GF-D8 (cell line): ENCODE data around the gene RNPS1.
"Not testable (repeated sequence)": the region's sequence is repeated elsewhere in the genome, so short reads cannot be mapped to it uniquely, and the experiment has no call there.

Source experiments
- DNase-seq: peaks from one replicate; lab custom pipeline; 2025; lab: John Stamatoyannopoulos, UW

RNPS1 gene

DNA sequence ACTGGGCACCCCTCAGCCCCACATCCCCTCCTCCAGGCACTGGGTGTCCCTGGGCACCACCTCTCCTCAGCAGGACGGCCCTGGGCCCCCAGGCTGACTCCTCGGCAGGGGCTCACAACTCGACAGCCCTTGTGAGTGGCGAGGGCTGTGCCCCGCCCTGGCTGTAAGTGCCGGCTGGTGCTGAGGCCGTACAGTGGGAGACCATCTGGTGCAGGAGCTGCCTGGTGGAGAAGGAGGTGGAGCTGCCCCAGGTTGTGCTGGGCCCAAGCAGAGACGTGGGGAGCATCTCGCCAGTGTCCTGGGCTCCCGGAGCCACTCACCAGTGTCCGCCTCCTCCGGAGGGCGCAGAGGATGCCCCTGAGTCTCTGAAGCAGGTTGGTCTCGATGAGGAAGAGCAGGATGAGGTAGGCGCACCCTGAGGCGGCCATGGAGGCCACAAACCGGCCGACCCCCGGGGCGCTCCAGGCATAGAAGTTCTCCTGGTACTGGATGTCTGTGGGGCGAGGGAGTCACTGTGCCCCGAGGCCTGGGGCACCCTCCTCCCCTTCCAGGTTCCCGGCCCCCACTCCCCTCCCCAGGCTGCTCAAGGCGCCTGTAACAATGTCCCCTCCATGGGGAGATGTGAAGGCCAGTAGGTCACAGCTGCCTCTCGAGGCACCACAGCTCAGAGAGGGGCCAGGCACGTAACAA is 15.1 kb upstream of the RNPS1 start:
- DNase-seq, result no peak

DNA sequence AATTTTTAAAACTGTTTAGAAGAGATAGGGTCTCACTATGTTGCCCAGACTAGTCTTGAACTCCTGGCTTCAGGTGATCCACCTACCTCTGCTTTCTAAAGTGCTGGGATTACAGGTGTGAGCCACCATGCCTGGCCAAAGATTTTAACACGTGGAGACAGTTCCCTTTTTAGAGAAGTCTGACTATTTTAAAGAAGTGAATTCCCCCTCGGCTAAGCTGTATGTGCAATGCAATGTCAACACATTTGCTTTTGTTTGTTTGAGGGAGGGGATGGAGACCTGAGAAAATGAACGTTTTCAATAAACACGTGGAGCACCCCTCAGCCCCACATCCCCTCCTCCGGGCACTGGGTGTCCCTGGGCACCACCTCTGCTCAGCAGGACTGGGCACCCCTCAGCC is 14.3 kb upstream of the RNPS1 start:
- DNase-seq, result no peak

DNA sequence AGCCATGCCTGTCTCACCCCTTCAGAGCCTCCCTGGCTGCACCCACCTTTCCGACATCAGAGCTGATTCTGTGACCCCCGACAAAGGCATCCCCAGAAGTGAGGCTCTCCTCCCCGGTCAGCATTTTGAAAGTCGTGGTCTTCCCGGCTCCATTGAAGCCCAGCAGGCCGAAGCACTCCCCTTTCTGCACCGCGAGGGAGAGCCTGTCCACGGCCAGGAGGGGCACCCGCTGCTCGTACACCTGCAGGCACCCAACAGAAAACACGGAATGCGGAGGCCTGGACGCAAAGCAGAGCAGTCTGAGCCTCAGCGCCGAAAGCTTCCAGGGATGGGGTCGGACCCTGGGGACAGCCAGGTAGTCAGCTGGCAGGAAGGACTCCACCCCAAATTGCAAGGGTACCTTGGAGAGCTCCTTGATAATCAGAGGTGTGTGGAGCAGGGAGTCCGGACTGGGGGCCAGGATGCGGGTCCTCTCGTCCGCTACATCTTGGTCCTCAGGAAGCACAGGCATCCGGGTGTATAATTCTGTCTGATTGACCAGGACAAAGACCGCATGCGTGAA is 13.1 kb upstream of the RNPS1 start:
- DNase-seq, result no peak

DNA sequence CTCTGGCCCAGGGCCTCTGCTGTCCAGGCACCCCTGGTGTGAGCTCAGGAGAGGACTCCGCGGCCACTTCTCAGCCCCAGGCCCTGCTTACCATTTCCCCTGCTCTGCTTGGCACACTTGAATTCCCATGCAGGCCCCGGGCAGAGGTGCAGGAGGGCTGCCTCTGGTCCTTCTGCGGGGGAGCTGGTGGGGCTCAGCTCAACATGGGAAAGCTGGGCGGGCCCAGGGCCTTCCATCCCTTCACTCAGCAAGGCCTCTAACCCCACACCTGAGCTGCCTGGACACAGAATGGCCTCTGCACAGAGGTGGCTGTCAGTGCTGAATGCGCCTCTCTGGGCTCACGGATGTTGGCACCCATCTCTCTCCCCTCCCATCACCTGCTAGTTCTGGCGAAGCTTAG is 12.5 kb upstream of the RNPS1 start:
- no peak for DNase-seq

DNA sequence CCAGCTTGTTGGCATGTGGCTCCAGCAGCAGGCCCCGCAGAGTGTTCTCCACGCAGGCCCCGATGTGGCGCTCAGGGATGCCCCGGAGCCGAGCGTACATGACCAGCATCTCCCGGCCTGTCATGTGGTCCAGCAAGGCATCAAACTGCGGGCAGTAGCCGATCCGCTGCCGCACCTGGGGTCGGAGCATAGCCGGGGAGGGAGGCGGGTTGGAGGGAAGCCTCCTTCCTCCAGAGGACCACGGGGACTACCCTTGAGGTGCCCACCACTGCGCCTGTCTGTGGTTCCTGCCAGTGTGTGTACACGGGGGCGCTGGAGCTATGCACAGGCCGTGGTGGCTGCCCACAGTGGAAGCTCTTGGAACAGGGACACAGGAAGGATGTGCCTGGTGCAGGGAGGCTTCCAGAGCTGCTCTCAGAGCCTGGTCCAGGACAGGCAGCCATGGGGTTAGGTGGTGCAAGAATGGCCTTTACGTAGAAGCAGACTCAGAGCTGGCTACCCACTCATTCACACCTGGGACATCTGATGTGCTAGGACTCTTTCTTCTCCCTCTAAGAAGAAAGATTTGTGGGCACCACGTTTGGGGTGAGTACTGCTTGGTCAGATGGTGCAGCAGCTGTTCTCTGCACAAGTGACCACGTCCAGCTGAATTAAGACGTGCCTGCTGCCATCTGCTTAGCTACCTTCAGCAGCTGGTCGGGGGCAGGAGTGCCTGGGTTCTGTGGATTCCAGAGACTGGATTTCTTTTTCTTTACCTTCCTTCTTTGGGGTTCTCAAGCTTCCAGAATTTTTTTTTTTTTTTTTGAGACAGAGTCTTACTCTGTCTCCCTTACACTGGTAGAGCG is 11.3 kb upstream of the RNPS1 start:
- no peak for DNase-seq

DNA sequence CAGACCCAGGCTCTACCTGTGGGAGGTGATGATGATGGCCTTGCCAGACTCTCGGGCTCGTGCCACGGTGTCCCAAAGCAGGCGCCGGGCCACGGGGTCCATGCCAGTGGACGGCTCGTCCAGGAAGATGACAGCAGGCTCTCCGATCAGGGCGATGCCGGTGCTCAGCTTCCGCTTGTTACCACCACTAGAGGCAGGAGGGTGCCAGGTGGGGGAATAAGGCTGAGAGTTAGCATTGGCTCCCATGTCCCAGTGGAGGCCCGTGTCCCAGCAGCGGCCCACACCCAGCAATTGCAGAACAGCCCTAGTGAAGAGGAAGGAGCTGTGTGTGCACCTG is 10.3 kb upstream of the RNPS1 start:
- no peak for DNase-seq

DNA sequence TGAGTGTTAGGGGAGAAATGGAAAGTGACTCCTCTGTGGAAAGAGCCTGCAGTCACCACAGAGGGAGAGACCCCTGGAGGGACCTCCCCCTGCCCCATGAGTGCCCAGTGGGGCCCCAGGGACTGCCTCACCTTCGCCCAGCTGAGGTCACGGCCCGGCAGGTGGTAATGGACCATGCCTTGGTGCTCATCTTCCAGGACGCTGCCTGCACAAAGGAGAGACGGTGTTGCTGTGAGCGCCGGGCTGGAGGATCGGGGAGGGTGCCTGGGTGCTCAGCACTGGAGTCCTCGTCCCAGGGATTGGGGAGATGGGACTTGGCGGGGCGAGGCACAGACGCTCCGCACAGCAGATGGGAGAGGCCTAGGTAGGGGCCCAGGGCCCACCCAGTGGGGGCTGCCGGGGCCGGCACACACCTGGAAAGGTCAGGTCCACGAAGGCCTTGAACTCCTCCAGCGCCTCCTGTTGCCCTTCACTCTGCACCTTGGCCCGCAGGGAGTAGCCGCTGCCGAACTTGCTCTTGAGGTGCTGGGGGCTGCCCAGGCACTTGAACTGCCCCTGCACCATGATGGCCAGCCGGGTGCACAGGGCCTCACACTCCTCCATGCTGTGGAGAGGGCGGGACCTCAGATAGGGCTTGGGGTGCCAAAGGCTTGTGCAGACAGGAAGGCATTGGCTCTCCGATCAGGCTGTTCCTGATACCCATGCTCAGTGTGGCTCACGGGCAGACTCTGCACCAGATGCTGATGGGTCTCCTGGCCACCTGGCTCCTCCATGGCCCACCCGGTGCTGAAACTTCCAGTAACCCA is 9.7 kb upstream of the RNPS1 start:
- DNase-seq, result no peak

DNA sequence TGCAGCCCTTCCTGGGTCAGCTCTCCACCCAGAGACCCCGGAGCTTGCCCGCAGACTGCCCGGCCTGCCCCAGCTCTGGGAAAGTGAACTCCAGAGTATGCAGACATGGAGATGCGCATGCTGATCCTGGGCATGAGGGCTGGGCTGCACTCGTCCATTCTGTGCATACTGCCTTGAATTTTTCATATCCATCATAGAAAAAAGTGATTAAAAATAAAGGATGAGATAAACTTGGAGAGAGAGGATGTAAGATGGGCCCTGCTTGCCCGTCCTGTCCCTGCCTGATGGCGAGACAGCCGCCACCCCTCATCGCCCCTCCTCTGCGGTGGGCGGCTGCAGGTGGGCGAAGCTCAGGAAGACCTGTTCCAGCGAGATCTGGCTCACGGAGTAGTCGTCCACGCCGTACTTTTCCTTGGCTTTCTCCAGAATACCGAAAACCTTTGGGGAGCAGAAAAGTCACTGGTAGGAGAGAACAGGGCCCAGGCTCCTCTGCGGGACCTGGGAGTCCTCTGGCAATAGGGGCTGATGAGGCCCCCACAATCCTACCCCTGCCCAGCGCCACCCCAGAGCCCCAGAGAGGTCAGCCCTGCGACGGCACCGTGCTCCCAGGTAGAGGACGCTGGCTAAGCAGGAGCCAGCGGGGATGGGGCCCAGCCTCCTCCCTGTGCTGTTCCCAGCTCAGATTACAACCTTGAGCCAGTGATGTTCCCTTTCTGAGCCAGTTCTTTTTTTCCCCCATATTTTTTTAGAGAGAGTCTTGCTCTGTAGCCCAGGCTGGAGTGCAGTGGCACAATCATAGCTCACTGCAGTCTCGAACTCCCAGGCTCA is 8.7 kb upstream of the RNPS1 start:
- no peak for DNase-seq

DNA sequence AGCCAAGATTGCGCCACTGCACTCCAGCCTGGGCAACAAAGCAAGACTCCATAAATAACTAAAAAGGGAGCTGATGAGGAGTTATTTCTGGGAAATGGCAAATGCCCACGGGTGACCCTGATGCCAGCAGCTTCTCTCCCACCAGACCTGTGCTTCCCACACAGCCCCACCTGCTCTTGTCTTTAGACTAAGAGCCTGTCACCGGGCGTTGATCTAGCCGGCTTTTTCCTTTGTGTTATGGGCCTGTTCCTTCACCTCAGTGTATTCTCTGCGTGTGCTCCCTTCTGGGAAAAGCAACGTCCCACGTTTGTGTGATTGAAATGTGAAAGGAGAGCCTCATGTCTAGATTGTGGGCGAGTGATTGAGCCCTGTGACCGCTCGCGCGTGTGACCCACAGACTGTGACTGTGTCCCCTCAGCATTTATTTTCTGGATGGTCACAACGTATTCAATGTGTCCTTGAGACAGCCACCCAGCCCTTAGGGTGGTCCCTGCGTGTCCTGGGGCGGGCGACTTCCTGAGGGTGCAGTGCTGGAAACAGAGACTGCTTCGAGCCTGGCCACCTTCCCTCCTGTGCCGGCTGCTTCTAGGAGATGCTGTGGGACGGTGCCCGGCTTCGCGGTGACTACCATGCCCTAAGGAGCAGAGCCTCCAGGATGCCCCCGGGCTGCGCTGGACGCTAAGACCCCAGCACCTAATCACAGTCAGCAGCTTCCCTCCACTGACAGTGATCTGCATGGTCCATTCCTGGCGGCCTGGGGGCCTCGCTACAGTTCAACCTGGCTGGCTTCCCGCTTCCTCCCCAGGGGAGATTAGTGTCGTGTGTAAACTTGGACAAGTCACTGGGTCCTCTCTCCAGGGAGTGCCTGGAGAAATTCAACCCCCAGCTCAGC is 7.8 kb upstream of the RNPS1 start:
- DNase-seq, result no peak

DNA sequence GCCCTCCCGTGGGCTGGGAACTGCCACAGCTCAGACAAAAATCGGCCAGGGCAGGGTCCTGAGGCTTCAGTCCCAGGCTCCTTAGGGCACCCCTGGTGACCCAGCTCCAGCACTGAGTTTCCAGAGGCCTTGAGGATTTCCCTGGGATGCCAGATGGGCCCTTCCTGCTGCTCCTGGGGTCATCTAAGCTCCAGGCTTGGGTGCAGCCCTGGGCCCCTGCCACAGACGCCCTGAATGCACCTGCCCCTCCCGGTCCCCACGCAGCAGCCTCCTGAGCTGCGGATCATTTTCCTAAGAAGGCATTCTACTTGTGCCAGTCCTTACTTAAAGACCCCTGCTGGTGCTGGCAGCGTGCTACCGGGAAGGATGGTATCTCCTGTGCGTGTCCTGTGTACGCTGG is 6.0 kb upstream of the RNPS1 start:
- no peak for DNase-seq

DNA sequence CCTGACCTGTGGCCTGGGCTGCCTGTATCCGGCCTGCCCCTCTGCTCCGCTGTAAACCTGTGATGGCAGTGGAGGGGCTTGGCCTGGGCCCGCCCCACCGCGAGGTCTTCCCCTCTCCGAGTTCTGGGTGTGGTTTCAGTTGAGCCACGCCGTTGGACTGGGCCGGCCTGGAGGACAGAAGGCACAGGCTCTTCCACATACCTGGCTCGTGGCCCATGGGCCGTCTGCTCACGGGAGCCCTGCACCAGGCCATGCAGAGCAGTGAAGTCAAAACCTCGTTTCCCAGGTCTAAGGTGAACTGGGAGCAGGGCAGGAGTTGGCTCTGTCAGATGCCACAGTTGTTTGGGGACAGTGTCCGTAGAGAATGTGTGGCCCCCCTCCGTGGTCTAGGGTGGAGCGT is 5.6 kb upstream of the RNPS1 start:
- no peak for DNase-seq

DNA sequence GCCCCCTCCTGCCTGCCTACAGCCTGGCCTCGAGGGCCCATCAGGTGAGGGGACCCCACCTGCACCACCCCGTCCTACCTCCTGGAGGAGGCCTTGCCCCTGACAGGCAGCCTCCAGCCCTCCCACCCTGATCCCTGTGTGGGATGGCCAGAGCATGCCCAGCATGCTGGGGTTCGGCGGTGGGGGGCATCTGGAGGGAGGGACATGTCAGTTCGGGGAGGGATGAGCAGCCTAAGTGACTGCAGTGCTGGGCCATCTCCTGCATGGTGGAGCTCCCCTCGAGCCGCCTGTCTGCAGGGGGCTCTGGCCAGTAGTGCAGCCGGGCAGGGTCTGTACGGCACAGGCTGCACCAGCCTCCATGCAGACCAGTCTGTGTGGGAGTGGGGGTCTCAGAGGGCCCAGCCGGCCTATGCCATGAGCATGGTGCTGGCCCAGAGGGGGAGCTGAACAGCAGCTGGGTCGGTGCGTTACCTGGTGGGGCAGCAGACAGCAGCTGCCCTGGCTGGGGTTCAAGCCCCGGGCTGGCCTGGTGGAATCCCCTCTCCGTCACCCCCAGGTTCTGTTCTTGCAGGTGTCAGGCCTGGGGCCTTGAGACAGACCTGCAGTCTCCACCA is 4.0 kb upstream of the RNPS1 start:
- no peak for DNase-seq

DNA sequence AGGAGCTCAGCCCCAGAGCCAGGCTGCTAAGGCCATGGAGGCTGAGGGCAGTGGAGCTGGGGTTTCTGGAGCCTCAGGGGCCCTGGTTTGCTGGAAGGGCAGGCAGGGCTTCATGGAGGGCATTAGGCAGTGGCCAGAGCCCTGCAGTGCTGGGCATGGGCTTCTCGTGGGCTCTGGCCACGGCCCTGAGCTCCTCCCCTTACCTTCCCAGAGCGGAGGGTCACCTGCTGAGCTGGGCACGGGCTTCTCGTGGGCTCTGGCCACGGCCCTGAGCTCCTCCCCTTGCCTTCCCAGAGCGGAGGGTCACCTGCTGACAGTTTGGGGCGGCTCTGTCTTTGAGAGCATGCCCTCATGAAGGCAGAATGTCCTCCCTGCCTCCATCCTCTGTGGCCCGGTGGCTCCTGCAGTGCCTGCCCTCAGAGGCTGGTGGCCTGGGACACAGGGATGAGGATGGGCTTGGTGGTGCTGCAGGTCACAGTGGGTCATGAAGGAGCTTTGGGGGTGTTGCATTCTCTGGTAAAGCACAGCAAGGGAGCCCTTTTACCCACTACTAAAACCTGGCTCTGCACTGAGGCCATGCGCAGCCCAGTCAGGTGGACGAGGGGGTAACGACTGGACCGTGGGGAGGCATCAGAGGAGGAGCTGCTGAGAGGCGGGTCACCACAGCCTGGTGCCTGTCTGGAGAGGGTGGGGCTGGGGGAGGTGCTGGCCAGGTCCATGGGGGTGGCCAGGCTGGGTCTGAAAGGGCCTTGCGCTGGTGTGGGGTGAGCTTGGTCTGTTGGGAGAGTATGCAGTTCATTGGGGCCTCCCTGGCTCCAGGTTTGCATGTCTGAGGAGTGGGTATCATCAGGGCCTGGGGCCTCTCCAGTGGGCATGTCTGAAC is 2.9 kb upstream of the RNPS1 start:
- no peak for DNase-seq

DNA sequence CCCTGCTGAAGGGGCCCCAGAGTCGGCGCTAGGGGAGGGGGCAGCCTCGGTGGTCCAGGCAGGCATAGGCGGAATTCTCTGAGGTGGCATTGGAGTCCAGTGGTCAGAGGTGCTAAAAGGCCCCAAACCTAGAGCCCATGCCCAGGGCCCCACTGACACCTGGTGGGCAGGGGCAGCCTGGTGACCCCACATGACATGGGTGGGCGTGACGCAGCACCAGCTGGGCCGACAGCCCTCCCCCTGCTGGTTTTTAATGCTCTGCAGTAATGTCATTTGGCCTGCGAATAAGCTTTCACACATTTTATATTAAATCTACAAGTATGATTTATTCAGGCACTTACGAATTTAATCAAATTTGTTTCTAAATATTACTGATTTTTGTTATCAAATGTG is 2.1 kb upstream of the RNPS1 start:
- no peak for DNase-seq

DNA sequence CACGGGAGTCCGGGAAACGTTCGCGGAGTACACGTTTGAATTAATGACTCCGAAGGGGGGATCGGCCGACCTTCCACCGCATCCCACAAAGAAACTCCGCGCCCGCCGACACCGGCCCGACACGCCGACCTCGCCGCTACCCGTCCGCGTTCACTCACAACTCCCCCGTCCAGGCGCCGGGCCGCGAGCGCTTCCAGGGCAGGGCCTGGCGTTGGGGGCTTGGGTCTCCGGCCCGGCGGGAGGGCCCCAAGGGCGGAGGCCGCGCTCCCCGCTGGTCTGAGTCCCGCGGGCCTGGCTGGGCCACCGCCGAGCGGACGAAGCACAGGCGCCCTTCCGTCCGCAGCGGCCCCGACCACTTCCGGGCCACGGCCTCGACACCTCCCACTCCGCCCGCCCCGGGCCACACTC is 417 bp downstream of the RNPS1 start:
- DNase-seq, result not testable (repeated sequence)

DNA sequence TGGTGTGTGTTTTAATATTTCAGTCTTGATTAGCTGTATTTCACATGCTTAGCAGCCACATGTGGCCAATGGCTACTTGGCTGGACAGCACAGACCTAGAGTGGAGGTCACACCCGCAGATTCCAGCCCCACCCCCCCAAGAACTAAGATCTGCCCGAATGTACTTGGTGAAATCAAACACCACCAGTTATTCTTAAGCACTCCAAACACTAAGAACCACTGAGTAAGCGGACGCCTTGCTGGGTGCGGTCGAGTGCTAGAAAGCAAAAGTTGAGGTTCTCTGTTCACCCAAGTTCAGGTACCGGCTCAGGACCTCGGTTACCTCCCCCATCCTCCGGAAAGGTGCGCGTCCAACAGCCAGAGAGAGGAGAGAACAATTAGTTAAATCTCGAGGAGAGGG is 1.0 kb downstream of the RNPS1 start:
- not testable (repeated sequence) for DNase-seq

DNA sequence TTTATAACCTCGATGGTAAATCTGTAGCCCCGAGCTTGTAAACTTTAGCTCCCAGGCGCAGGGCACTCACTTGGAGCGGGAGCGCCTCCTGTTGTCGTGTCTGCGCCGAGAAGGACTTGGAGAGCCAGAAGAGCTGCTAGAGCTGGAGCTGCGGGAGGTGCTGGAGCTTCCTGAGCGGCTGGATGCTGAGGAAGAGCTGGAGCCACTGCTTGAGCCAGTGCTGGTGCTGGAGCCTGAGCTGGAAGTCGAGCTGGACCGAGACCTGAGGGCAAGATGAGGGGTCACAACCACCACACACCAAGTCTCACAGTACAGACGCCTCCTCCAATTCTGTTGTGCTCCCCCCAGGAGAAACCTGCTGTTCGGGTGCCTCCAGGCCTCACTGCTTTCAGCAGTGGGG is 4.9 kb downstream of the RNPS1 start:
- not testable (repeated sequence) for DNase-seq

DNA sequence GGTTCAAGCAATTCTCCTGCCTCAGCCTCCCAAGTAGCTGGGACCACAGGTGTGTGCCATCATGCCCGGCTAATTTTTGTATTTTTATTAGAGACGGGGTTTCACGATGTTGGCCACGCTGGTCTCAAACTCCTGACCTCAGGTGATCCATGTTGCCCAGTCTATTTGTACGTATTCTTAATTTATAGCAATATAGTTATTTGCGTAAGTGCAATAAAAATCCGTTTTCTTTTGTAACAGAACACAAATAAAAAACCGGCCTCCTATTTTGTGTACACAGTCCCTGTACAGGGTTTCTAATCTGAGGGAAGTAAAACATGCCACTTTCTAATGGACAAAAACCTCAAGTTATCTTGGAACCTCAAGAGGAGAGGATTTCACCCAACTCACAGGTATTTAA is 7.7 kb downstream of the RNPS1 start:
- no peak for DNase-seq

DNA sequence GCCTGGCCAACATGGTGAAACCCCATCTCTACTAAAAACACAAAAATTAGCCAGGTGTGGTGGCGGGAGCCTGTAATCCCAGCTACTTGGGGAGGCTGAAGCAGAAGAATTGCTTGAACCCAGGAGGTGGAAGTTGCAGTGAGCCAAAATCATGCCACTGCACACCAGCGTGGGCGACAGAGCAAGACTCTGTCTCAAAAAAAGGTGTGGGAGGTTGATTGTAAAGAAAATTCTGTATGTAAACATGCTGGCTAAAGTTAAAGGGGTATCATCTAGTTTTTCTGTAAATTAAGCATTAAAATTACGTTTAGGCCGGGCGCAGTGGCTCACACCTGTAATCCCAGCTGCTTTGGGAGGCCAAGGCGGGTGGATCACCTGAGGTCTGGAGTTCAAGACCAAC is 9.4 kb downstream of the RNPS1 start:
- not testable (repeated sequence) for DNase-seq
